SK-N-SH (cell line): Measurements from ENCODE around the gene WDR31. TPM values are rescaled to one million over a fixed set of nuclear protein-coding genes. Genes with fewer than 3 reads are reported as not detected.

Source experiments
- CTCF ChIA-PET: fragments of 300-600, 350-600 bp; formaldehyde crosslinking; extraction: SDS; loops from one replicate; lab custom pipeline; 2021; lab: Yijun Ruan, JAX
- POLR2A ChIA-PET: fragments of 350-600 bp; sonication (Branson Sonifier 250); formaldehyde crosslinking; extraction: SDS; loops from one replicate; lab custom pipeline; 2020; ENCODE audit warnings: antibody characterized with exemption, inconsistent platforms; lab: Yijun Ruan, JAX
- DNase-seq: peaks from one replicate; pipeline ENCODE4 v3.0.0; 2012
- H2AFZ ChIP-seq: fragments of 200-600 bp; sonication (generic); 2 replicates; pipeline ENCODE4 v1.8.1; 2016; ENCODE audit warnings: antibody characterized with exemption, mild to moderate bottlenecking, low read depth
- H3F3A ChIP-seq: fragments of 200-600 bp; sonication (generic); replicated peaks from 2 replicates; pipeline ENCODE3; 2016; ENCODE audit warnings: antibody characterized with exemption, mild to moderate bottlenecking; ENCODE audit not compliant: insufficient read depth
- H3K27ac ChIP-seq, 2 experiments: fragments of 200-500 bp in 1 of 2; fragments of 200-600 bp in 1 of 2; sonication (Bioruptor generic) in 1 of 2; sonication (generic), shearing (Covaris generic) in 1 of 2; 2 replicates each; pipeline versions ENCODE4 v1.5.1 to v1.6.1; 2014 to 2016; ENCODE audit warnings: low read depth in 2 of 2, inconsistent platforms in 1 of 2, low read length in 1 of 2, mild to moderate bottlenecking in 1 of 2, mixed read lengths in 1 of 2
- H3K27me3 ChIP-seq: fragments of 200-600 bp; sonication (generic), shearing (Covaris generic); 2 replicates; pipeline ENCODE4 v1.6.1; 2016; ENCODE audit warnings: mixed run types; ENCODE audit not compliant: insufficient read depth
- H3K36me3 ChIP-seq, 2 experiments: fragments of 200-500 bp in 1 of 2; fragments of 200-600 bp in 1 of 2; sonication (Bioruptor generic) in 1 of 2; sonication (generic) in 1 of 2; replicated peaks in 1 of 2; 2 replicates each; pipeline versions ENCODE3 to v1.5.1; 2014 to 2016; ENCODE audit warnings: low read length in 1 of 2, mild to moderate bottlenecking in 1 of 2; ENCODE audit not compliant: insufficient read depth in 2 of 2, control insufficient read depth in 1 of 2
- H3K4me1 ChIP-seq, 2 experiments: fragments of 200-500 bp in 1 of 2; fragments of 200-600 bp in 1 of 2; sonication (Bioruptor generic) in 1 of 2; sonication (generic), shearing (Covaris generic) in 1 of 2; 2 replicates each; pipeline versions ENCODE4 v1.5.1 to v1.6.1; 2014 to 2016; ENCODE audit warnings: low read depth in 1 of 2, low read length in 1 of 2, mixed run types in 1 of 2; ENCODE audit not compliant: insufficient read depth in 2 of 2, control insufficient read depth in 1 of 2
- H3K4me2 ChIP-seq: fragments of 200-600 bp; sonication (generic), shearing (Covaris generic); 2 replicates; pipeline ENCODE4 v1.6.1; 2017; ENCODE audit warnings: mixed run types
- H3K4me3 ChIP-seq, 2 experiments: fragments of 200-500 bp in 1 of 2; fragments of 200-600 bp in 1 of 2; sonication (Bioruptor generic) in 1 of 2; sonication (generic), shearing (Covaris generic) in 1 of 2; 2 replicates each; pipeline versions ENCODE4 v1.5.1 to v1.8.1; 2014 to 2016; ENCODE audit warnings: low read depth in 2 of 2, inconsistent platforms in 1 of 2, low read length in 1 of 2, mild to moderate bottlenecking in 1 of 2, mixed read lengths in 1 of 2, moderate library complexity in 1 of 2
- H3K79me2 ChIP-seq: fragments of 200-600 bp; sonication (generic); 2 replicates; pipeline ENCODE4 v1.8.1; 2017; ENCODE audit warnings: mild to moderate bottlenecking; ENCODE audit not compliant: insufficient read depth
- H3K9ac ChIP-seq: fragments of 200-600 bp; sonication (generic); 2 replicates; pipeline ENCODE4 v1.6.1; 2017; ENCODE audit warnings: mixed run types
- H3K9me2 ChIP-seq: fragments of 200-600 bp; sonication (generic); 2 replicates; pipeline ENCODE4 v1.6.1; 2017; ENCODE audit warnings: mixed run types
- H3K9me3 ChIP-seq: fragments of 200-600 bp; sonication (generic); 2 replicates; pipeline ENCODE4 v1.6.1; 2017; ENCODE audit warnings: mixed run types, mild to moderate bottlenecking, moderate library complexity
- H4K20me1 ChIP-seq: fragments of 200-600 bp; sonication (generic); 2 replicates; pipeline ENCODE4 v1.6.1; 2017; ENCODE audit warnings: mild to moderate bottlenecking, mixed run types; ENCODE audit not compliant: insufficient read depth
- ELF1 ChIP-seq: IDR thresholded peaks from 2 replicates; pipeline ENCODE4 v1.4.0; 2012
- GABPA ChIP-seq: IDR thresholded peaks from 2 replicates; pipeline ENCODE4 v1.4.0; 2012; ENCODE audit warnings: low read depth, mild to moderate bottlenecking
- IRF3 ChIP-seq: fragments of 150-350 bp; IDR thresholded peaks from 2 replicates; pipeline ENCODE4 v1.6.1; 2016; ENCODE audit warnings: mild to moderate bottlenecking, low read depth, low read length
- MEF2A ChIP-seq: IDR thresholded peaks from 2 replicates; pipeline ENCODE4 v1.4.0; 2012; ENCODE audit warnings: low read depth, borderline replicate concordance
- MXI1 ChIP-seq: IDR thresholded peaks from 2 replicates; pipeline ENCODE4 v1.6.1; 2012; ENCODE audit warnings: mild to moderate bottlenecking, low read depth, low read length, improper control_type of control experiment
- NRF1 ChIP-seq: IDR thresholded peaks from 2 replicates; pipeline ENCODE4 v1.6.1; 2012; ENCODE audit warnings: low read depth, mild to moderate bottlenecking, low read length
- RCOR1 ChIP-seq: fragments of 150-350 bp; IDR thresholded peaks from 2 replicates; pipeline ENCODE4 v1.6.1; 2017; ENCODE audit warnings: antibody characterized with exemption, low read length
- RXRA ChIP-seq: IDR thresholded peaks from 2 replicates; pipeline ENCODE4 v1.4.0; 2012; ENCODE audit warnings: low read depth, mild to moderate bottlenecking, borderline replicate concordance
- SIN3A ChIP-seq: IDR thresholded peaks from 2 replicates; pipeline ENCODE4 v1.6.1; 2012; ENCODE audit warnings: low read depth, mild to moderate bottlenecking, low read length, moderate library complexity, borderline replicate concordance
- USF1 ChIP-seq: IDR thresholded peaks from 2 replicates; pipeline ENCODE4 v1.4.0; 2012; ENCODE audit warnings: low read depth, borderline replicate concordance
- WGBS: methylation state at CpG from one replicate; pipeline ENCODE4 v1.1.6; 2017; ENCODE audit warnings: low lambda C conversion rate; 5-methylcytosine and 5-hydroxymethylcytosine counted together
- polyA plus RNA-seq, 3 experiments: library from polyadenylated mRNA; depleted of rRNA; stranded (reverse); fragments of >200 nt; gene quantifications; 2 replicates each; pipeline ENCODE4 v1.2.3, GENCODE V29; 2012
- TF ChIP-seq, protein P1 (sequence below): IDR thresholded peaks from 2 replicates; pipeline ENCODE4; 2012

WDR31 gene
- polyA plus RNA-seq, 1 of the 3 experiments (the other 2 are of a cell fraction), result 0.74 TPM

GRCh38 chr9:113345671-113346070 is 5.6 kb upstream of the WDR31 start (continued):
- TF ChIP-seq RXRA (no peak), NRF1 (no peak)

GRCh38 chr9:113345190-113345589 is 5.1 kb upstream of the WDR31 start:
- peaks cover 3% of the 10 kb centered on the region for H3F3A ChIP-seq
- no peak overlapping the region for H2AFZ ChIP-seq
- no peak for DNase-seq
- H4K20me1 ChIP-seq, result no peaks in the 10 kb centered on the region
- no peak overlapping the region for H3K4me3 ChIP-seq
- no peak overlapping the region for H3K9ac ChIP-seq
- no peak overlapping the region for H3K4me2 ChIP-seq
- peaks cover 0 to 19% of the 10 kb centered on the region in 2 experiments; a peak in 1 of 4 replicates for H3K4me1 ChIP-seq
- H3K9me3 ChIP-seq, result no peaks in the 10 kb centered on the region
- ChIA-PET POLR2A (no interaction called here), CTCF (interaction anchor here (1.4 kb wide), 1 partner anchor 246 kb away, joined by 3 read pairs; no protein-coding TSS in a partner anchor)
- no peaks in the 10 kb centered on the region for H3K9me2 ChIP-seq
- H3K27me3 ChIP-seq, result peaks cover 10% of the 10 kb centered on the region
- H3K36me3 ChIP-seq, result no peaks in the 10 kb centered on the region
- no peak overlapping the region; a peak in 1 of 4 replicates for H3K27ac ChIP-seq
- no peak for TF ChIP-seq ELF1
- no peak for TF ChIP-seq MEF2A
- TF ChIP-seq RXRA, result no peak
- TF ChIP-seq, protein P1, sequence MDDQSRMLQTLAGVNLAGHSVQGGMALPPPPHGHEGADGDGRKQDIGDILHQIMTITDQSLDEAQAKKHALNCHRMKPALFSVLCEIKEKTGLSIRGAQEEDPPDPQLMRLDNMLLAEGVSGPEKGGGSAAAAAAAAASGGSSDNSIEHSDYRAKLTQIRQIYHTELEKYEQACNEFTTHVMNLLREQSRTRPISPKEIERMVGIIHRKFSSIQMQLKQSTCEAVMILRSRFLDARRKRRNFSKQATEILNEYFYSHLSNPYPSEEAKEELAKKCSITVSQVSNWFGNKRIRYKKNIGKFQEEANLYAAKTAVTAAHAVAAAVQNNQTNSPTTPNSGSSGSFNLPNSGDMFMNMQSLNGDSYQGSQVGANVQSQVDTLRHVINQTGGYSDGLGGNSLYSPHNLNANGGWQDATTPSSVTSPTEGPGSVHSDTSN, result no peak
- 89% methylated on average over 2 of the region's 2 CpGs for WGBS
- H3K79me2 ChIP-seq, result no peaks in the 10 kb centered on the region

- peaks cover 3% of the 10 kb centered on the region; the same call in 1 of the 2 replicates for H3K79me2 ChIP-seq
- WGBS, result 47% methylated on average over 1 of the region's 1 CpG
- no peak for TF ChIP-seq USF1
- no peak for TF ChIP-seq GABPA
- no peak for TF ChIP-seq SIN3A
- TF ChIP-seq NRF1, result no peak
- no peak for TF ChIP-seq RCOR1
- TF ChIP-seq MXI1, result peak; percentile 49; the same call in 1 of the 2 replicates
- TF ChIP-seq IRF3, result no peak
- peak; percentile 67 for DNase-seq
- 0 out of 2 replicates have a peak overlapping the region, but pooled peaks have one; percentile 41 for H2AFZ ChIP-seq
- peaks cover 0 to 23% of the 10 kb centered on the region in 2 experiments; a peak in 3 of 4 replicates for H3K4me1 ChIP-seq
- H3F3A ChIP-seq, result peaks cover 7% of the 10 kb centered on the region
- H3K9ac ChIP-seq, result no peak overlapping the region
- H3K9me3 ChIP-seq, result no peaks in the 10 kb centered on the region
- peak overlapping the region; percentile 22 to 89; a peak in 3 of 4 replicates for H3K27ac ChIP-seq
- no peaks in the 10 kb centered on the region for H3K9me2 ChIP-seq
- peaks cover under 1% of the 10 kb centered on the region; the same call in 1 of the 2 replicates for H3K27me3 ChIP-seq
- no peaks in the 10 kb centered on the region for H3K36me3 ChIP-seq
- ChIA-PET CTCF (no interaction called here), POLR2A (interaction anchor here (0.8 kb wide), 1 partner anchor 68 kb away, joined by 3 read pairs; the partner anchor contains the start of genes CDC26 and PRPF4)
- H4K20me1 ChIP-seq, result no peaks in the 10 kb centered on the region
- H3K4me3 ChIP-seq, result no peak overlapping the region
- no peak overlapping the region for H3K4me2 ChIP-seq
Observed at GRCh38 chr9:113343732-113344231, 3.7 kb upstream of the WDR31 start.
